ENCODE results near the gene SAFB.
"Not testable (repeated sequence)": the region's sequence is repeated elsewhere in the genome, so short reads cannot be mapped to it uniquely, and the experiment has no call there.

SAFB gene

GRCh38 chr19:5595745-5596144 lies 27.1 kb upstream of the SAFB start:
- no peak for DNase-seq

DNA sequence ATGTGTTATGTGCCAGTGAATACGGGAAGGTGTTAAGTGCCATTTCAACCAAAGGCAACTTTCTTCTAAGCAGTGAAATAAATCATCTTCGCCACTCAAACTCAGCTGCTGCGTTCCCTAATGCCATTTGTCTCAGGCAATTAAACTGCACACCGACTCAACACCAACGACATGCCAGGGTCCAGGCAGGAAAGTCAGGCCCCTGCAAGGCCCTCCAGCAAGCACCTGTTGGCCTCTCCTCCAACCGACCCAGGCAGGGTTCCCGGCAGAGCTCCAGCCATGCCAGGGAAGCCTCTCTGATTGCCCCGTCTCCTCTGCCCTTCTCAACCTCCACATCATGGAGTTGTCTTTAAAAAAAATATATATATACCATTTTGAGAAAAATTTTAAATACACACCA lies 22.1 kb upstream of the SAFB start:
- no peak for DNase-seq

GRCh38 chr19:5603626-5604025 lies 19.3 kb upstream of the SAFB start:
- no peak for DNase-seq

DNA sequence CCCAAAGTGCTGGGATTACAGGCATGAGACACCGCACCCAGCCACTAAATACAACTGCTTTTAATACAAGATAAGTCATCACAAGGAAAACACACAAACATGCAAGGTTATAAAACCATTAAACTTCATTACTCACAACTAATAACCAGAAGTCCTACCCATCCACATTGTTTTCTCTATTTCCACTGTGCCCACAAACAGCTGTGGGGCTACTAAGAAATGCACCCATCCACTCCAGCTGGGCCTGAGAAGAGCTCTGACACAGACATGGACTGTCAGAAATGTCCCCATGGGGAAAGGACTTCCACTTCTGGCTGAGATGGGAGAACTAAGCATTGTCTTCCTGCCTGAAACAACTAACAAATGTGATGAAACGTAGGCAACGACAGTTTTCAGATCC lies 17.5 kb upstream of the SAFB start:
- DNase-seq, result no peak

- no peak for DNase-seq
Observed at GRCh38 chr19:5607318-5608275, 15.3 kb upstream of the SAFB start.

DNA sequence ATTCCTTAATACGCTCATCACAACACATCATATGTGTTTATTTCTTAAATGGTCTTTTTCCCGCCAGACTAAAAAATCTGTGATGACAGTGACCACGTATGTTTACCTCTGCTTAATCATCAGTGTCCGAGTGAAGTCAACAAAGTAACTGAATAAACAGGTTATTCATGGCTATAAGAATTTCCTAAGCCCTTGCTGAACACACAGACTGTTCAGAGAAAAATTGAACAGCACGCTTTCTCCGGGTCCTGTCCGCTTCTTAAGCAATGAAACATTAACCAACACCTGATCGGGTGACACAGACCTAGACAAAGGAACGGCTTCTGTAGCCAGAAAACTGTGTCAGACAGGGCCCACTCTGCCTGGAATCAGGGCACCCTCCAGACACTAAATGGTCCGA lies 14.6 kb upstream of the SAFB start:
- no peak for DNase-seq

DNA sequence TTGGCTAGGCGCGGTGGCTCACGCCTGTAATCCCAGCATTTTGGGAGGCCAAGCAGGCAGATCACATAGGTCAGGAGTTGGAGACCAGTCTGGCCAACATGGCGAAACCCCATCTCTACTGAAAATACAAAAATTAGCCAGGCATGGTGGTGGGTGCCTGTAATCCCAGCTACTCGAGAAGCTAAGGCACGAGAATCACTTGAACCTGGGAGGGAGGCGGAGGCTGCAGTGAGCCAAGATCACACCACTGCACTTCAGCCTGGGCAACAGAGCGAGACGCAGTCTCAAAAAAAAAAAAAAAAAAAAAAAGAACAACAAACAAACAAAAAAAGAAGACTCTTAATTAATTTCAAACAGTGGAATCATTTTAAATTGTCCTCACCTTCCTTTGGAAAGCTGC lies 14.1 kb upstream of the SAFB start:
- DNase-seq, result not testable (repeated sequence)

DNA sequence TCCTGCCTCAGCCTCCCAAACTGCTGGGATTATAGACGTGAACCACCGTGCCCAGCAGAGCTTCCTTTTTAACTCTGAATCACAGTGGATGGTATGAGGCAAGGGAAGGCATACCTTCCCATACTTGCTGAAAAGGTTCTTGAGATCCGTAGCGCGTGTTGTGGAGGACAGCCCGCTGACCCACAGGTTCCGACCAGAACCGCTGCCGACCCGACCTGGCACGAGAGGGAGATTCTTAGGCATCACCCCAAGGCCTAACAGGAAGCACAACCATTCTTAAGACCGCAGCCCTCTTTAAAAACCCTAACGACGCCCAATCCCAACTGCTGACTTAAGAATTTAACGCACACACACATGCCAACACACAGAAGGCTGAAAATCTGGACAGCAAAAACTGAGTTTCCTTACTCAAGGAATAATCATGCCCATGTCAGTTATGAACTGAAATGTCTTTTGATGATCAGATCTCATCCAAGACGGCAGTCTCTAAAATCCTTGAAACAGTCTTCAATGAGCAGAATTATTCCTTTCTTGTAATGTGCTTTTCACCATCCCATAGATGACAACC lies 12.9 kb upstream of the SAFB start:
- no peak for DNase-seq

GRCh38 chr19:5612891-5613865 lies 9.7 kb upstream of the SAFB start:
- DNase-seq, result no peak

- DNase-seq, result no peak
Observed at GRCh38 chr19:5615756-5616327, 7.0 kb upstream of the SAFB start.

- no peak for DNase-seq
Observed at GRCh38 chr19:5617080-5617479, 5.8 kb upstream of the SAFB start.

DNA sequence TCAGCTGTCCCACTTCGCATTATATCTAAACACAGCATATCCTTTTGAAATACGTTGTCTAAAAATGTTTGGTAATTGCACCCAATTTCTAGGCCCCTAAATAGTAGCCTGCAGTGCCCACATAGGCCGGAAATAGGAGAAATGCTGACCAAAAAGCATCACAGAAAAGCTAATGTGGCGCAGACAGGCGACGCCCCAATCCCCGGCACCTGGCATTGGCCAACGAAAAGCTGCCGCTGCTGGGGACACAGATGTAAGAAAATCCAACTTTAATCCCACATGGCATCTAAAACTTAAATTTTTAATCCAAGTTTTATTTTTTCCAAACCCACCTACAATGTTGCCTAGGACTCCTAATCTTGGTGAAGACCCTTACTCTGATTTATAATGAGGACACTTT lies 4.3 kb upstream of the SAFB start:
- DNase-seq, result no peak

GRCh38 chr19:5619946-5620345 lies 2.9 kb upstream of the SAFB start:
- no peak for DNase-seq

DNA sequence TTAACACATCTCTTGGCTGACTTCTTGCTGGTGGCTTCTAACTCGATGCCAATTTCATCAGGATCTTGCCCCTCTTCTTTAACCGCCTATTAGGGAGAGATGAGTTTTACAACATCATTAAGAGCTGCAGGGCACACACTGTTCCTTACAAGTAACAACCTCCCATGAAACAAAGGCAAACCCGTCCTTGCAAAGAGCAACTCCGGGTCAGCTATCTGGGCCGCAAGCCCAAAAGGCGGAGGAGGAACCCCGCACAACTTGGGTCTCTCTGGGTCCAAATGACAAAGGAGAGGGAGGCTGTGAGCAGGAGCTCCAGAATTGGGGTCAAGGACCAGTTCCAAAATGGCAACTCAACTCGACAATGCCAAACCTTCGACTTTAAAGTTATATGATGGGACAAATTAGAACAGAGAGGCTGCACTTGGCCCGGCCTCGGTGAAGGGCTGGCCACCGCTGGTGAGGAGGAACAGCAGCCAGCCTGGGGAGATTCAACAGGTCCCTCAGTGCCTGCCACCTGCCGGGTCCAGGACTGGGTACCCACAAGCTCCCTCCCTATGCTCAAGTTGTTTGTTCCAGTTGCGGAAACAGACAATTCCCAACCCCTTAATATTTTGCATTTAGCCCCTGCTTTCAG lies 1.5 kb upstream of the SAFB start:
- no peak for DNase-seq

GRCh38 chr19:5621945-5622464 lies 878 bp upstream of the SAFB start:
- DNase-seq, result peak; percentile 48

DNA sequence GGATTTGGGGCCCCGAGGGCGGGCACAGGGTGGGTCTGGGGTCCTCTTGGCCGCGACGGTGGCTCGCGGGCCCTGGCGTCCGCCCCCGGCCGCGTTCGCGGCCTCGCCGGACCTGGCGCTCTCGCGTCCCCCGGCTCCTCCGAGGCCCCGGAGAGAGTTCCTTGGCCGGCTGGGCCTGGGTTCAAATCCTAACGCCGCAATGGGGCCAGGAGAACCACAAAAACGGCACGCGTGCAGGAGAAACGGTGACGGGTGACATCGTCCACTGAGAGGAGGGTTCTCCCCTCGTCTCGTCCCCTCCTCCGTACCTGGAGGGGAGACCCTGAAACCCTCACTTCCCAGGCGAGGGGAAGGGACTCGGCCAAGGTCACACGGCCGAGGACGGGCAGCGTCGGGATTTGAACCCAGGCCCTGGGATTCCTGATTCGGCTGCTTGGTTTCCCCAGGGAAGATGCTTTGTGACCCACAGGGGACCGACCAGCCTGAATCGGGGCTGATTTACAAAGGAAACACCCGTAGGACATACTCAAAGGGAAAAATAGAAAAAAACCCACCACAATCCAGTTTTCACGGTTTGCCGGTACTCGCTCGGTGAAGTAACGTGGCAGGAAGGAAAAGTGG lies 624 bp downstream of the SAFB start:
- peak; percentile 16 for DNase-seq

DNA sequence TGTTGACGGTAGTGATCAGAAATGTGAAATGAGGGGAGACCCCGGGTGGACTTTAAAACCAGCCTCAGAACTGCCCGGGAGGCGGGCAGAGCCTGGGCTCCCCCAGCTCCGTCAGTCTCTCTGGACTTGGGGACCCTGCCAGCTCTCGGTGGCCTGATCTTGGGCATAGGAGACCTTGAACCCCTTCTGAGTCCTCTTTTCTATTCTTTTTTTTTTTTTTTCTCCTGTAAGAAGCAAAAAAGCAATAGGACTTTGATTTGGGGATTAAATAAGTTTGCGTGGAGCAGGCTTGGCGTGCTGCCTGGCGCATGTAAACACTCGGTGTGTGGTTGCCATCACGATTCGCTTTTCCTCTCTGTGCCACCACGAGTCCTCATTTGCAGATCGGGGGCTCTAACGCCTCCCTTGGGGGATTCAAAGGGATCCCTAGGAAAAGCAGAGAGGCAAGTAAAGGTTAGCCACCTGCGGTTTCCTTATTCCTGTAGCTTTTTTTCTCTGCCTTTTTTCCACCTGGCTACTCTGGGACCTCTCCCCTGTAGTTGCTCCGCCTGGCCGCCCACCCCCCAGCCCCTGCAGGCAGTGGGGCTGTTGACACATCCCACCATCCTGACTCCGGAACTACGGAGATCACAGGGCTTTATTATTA lies 1.3 kb downstream of the SAFB start:
- peak; percentile 29 for DNase-seq

- no peak for DNase-seq
Observed at GRCh38 chr19:5624741-5625278, 1.9 kb downstream of the SAFB start.

DNA sequence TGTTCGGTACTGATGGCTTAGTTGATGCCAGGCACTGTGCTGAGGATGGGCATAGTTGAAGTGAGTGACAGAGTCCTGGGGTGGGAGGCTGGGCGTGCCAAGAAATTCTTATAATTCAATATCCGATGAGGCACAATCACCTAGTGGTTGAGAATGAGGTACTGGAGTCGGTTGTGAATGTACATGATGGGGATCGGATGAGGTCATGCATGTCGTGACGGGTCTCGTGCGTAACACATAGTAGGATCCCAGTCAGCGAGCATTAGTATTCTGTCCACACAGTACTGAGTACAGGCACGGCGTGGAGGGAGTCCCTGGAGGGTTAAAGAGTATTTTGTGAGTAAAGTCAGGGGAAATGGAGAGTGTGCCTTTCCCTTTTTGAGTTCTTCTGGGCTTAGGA lies 2.8 kb downstream of the SAFB start:
- no peak for DNase-seq

GRCh38 chr19:5627395-5627904 lies 4.6 kb downstream of the SAFB start:
- peak; percentile 65 for DNase-seq

DNA sequence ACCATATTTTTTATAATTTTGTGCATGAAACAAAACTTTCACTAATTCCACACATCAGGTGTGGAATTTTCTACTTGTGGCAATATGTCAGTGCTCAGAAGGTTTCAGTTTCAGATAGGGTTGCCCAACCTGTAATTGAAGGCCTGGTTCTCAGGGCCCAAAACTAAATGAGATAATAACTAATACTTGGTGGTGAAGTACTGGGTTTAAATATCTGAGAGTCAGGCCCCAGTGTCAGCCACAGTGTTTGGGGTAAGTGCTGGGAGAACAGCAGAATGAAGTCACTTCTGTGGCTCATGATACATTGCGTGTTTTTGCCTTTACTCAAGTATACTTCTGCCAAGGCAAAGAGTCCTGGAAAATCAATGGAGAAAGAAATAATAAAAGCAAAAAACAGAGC lies 5.6 kb downstream of the SAFB start:
- DNase-seq, result no peak
